CD4-positive, alpha-beta T cell (primary cell): ENCODE data around the gene TBC1D14. TPM values are rescaled to one million over a fixed set of nuclear protein-coding genes. Genes with fewer than 3 reads are reported as not detected.

ENCODE experiments used
- ATAC-seq: fragments of 200-7000 bp; cut with Tn5 transposase; one replicate; pipeline ENCODE4 v1.10.0; 2022; ENCODE audit warnings: mild to moderate bottlenecking; ENCODE audit not compliant: poor library complexity
- CTCF ChIA-PET: fragments of 350-600 bp; sonication (Branson Sonifier 250); formaldehyde crosslinking; loops from one replicate; lab custom pipeline; 2021; ENCODE audit warnings: antibody characterized with exemption, inconsistent platforms; lab: Charles Lee
- POLR2A ChIA-PET: fragments of 350-600 bp; sonication (Branson Sonifier 250); formaldehyde crosslinking; loops from one replicate; lab custom pipeline; 2021; ENCODE audit warnings: antibody characterized with exemption, inconsistent platforms; lab: Charles Lee
- DNase-seq, 14 experiments: peaks; one replicate each; pipeline ENCODE4 v3.0.0-alpha.2; 2013 to 2020; ENCODE audit warnings: mixed read lengths in 2 of 14
- H3K27ac ChIP-seq, 2 donors: one replicate each; pipeline versions ENCODE4 v1.5.1 to v1.7.0; 2013; ENCODE audit warnings: low read length in 2 of 2, low read depth in 1 of 2, mild to moderate bottlenecking in 1 of 2
- H3K27me3 ChIP-seq, 2 experiments: 1 replicate in 1 of 2; 2 replicates in 1 of 2; pipeline versions ENCODE4 v1.6.1 to v1.7.0; 2013; ENCODE audit warnings: low read length in 2 of 2, control low read depth in 1 of 2, mild to moderate bottlenecking in 1 of 2, moderate library complexity in 1 of 2; ENCODE audit not compliant: insufficient read depth in 2 of 2, control insufficient read depth in 1 of 2
- H3K36me3 ChIP-seq: one replicate; pipeline ENCODE4 v1.6.1; 2013; ENCODE audit warnings: low read length, control low read depth; ENCODE audit not compliant: insufficient read depth
- H3K4me1 ChIP-seq: one replicate; pipeline ENCODE4 v1.6.1; 2013; ENCODE audit warnings: low read length, control low read depth; ENCODE audit not compliant: insufficient read depth
- H3K4me3 ChIP-seq: one replicate; pipeline ENCODE4 v1.5.1; 2013; ENCODE audit warnings: mild to moderate bottlenecking, low read length, moderate library complexity
- H3K9me3 ChIP-seq, 2 experiments: 1 replicate in 1 of 2; 2 replicates in 1 of 2; pipeline versions ENCODE4 v1.6.1 to v1.7.0; 2013; ENCODE audit warnings: low read length in 2 of 2, mild to moderate bottlenecking in 2 of 2, control low read depth in 1 of 2, moderate library complexity in 1 of 2; ENCODE audit not compliant: control insufficient read depth in 1 of 2, insufficient read depth in 1 of 2
- H3K27ac Mint-ChIP-seq: one replicate; pipeline ENCODE4 v1.8.0; 2020; ENCODE audit warnings: mixed read lengths
- H3K27me3 Mint-ChIP-seq: one replicate; pipeline ENCODE4 v1.8.0; 2021; ENCODE audit warnings: mixed read lengths
- H3K36me3 Mint-ChIP-seq: one replicate; pipeline ENCODE4 v1.8.0; 2021; ENCODE audit warnings: low read depth, mixed read lengths
- H3K4me1 Mint-ChIP-seq: one replicate; pipeline ENCODE4 v1.8.0; 2021; ENCODE audit warnings: low read depth, mixed read lengths
- H3K4me3 Mint-ChIP-seq: one replicate; pipeline ENCODE4 v1.8.0; 2020; ENCODE audit warnings: mild to moderate bottlenecking, mixed read lengths
- H3K9me3 Mint-ChIP-seq: one replicate; pipeline ENCODE4 v1.8.0; 2020; ENCODE audit warnings: mixed read lengths
- intact Hi-C, 2 experiments: fragments of 100-400 bp; cut with DNase I in 1 of 2; cut with micrococcal nuclease in 1 of 2; formaldehyde crosslinking; loops; one replicate each; pipeline versions ENCODE4 v1.15.1 to v1.9.0; 2023 to 2025; cut with DNase I, micrococcal nuclease
- total RNA-seq, 174 experiments: library from RNA in 2 of 174; stranded (reverse) in 2 of 174; gene quantifications; one replicate each; pipeline ENCODE4 v1.2.3 and lab custom pipeline; 2021 to 2026
- TF ChIP-seq, protein P1 (sequence below): fragments of 200-600 bp; IDR thresholded peaks from one replicate; pipeline ENCODE4 v1.8.0; 2022; ENCODE audit warnings: antibody characterized with exemption, mild to moderate bottlenecking

The TBC1D14 gene
- total RNA-seq, 2 experiments from 2014 or later = 31.2 to 34.1 TPM

DNA sequence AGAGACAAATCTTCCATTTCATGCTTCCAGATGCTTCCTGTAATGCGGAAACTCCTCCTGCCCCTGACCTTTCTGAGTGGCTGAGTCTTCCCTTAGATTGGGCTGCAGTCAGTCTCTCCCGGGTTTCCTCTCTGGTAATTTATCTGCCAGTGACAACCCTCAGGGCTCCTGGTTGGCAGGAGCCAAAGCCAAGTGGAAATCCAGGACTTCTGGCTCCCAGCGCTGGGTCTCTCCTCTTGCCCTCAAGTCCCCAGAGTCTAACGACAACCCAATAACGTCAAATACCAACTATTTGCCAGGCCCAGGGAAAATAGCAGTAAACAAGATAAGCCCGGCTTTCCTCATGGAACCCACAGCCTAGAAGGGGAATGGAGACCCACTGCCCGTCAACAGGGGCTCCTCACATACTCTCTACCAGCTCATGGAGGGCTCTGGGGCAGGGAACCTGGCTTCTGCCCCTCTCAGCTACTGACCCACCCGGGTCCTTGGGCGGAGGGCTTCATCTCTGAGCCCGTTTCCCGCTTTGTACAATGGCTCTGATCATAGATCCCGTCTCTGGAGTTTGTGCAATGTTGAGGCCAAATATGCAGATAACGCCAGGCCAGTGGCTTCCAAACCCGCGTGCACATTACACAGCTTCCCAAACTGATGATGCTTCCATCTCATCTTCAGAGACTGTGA lies 1.1 kb upstream of the TBC1D14 start:
- Histone ChIP-seq H3K4me3 (peak overlapping the region; percentile 64), H3K4me1 (peaks cover 61% of the 10 kb centered on the region), H3K36me3 (no peaks in the 10 kb centered on the region), H3K9me3 (no peaks in the 10 kb centered on the region), H3K27ac (peak overlapping the region; percentile 92 to 96), H3K27me3 (no peaks in the 10 kb centered on the region)
- no peaks in the 10 kb centered on the region for H3K9me3 Mint-ChIP-seq
- no peaks in the 10 kb centered on the region for H3K27me3 Mint-ChIP-seq
- H3K4me1 Mint-ChIP-seq = peaks cover 45% of the 10 kb centered on the region
- H3K27ac Mint-ChIP-seq = peak overlapping the region; percentile 89
- POLR2A ChIA-PET = interaction anchor here (0.7 to 7.0 kb wide), 23 partner anchors 9 to 268 kb away, joined by 3 to 78 read pairs (median 7); partner anchors contain the start of genes BLOC1S4, GRPEL1, MRFAP1 and TADA2B
- peak overlapping the region; percentile 90 for H3K4me3 Mint-ChIP-seq
- intact Hi-C loops = loop anchor here (1.0 to 2.0 kb wide), 7 partner anchors 10 to 268 kb away; partner anchors contain the start of genes MRFAP1 (in 1 of the 2) and TADA2B (in 1 of the 2)
- CTCF ChIA-PET = interaction anchor here (1.0 to 1.8 kb wide), 9 partner anchors 10 to 162 kb away, joined by 3 to 8 read pairs (median 4); partner anchors contain the start of gene TADA2B
- ATAC-seq = no peak
- no peak for DNase-seq
- no peaks in the 10 kb centered on the region for H3K36me3 Mint-ChIP-seq
- TF ChIP-seq, protein P1, sequence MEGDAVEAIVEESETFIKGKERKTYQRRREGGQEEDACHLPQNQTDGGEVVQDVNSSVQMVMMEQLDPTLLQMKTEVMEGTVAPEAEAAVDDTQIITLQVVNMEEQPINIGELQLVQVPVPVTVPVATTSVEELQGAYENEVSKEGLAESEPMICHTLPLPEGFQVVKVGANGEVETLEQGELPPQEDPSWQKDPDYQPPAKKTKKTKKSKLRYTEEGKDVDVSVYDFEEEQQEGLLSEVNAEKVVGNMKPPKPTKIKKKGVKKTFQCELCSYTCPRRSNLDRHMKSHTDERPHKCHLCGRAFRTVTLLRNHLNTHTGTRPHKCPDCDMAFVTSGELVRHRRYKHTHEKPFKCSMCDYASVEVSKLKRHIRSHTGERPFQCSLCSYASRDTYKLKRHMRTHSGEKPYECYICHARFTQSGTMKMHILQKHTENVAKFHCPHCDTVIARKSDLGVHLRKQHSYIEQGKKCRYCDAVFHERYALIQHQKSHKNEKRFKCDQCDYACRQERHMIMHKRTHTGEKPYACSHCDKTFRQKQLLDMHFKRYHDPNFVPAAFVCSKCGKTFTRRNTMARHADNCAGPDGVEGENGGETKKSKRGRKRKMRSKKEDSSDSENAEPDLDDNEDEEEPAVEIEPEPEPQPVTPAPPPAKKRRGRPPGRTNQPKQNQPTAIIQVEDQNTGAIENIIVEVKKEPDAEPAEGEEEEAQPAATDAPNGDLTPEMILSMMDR = no peak

DNA sequence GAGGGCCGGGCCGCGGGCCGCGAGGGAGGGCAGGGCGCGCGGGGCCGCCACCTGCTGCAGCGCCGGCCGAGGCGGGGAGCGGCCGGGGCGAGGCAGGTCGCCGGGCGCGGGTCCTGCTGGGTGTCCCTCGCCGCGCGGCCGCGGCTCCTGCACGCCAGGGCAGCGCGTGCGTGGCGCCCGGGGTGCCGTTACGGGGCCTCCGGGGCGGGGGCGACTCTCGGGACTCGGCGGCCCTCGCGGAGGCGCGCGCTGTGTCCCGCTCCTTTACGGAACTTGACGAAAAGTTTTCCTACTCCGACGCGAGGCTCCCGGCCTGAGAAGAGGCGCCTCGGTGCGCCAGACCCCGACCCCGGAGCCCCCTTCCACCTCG lies 329 bp downstream of the TBC1D14 start:
- Mint-ChIP-seq H3K4me3 (peak overlapping the region; percentile 96), H3K36me3 (no peaks in the 10 kb centered on the region), H3K27me3 (no peaks in the 10 kb centered on the region), H3K27ac (peak overlapping the region; percentile 90), H3K9me3 (no peaks in the 10 kb centered on the region), H3K4me1 (peaks cover 53% of the 10 kb centered on the region)
- Histone ChIP-seq H3K27me3 (no peaks in the 10 kb centered on the region), H3K4me3 (peak overlapping the region; percentile 91), H3K36me3 (no peaks in the 10 kb centered on the region), H3K9me3 (no peaks in the 10 kb centered on the region), H3K4me1 (peaks cover 61% of the 10 kb centered on the region), H3K27ac (peak overlapping the region in 1 of 2 donors; percentile 2)
- POLR2A ChIA-PET = interaction anchor here (0.9 to 7.0 kb wide), 22 partner anchors 8 to 269 kb away, joined by 3 to 78 read pairs (median 7); partner anchors contain the start of genes BLOC1S4, GRPEL1, MRFAP1 and TADA2B
- peak in 5 of 14 experiments; percentile 20 to 54 (median 39) for DNase-seq
- CTCF ChIA-PET = interaction anchor here (0.8 to 1.8 kb wide), 9 partner anchors 10 to 160 kb away, joined by 3 to 8 read pairs (median 4); partner anchors contain the start of gene TADA2B
- peak; percentile 18 for ATAC-seq
- TF ChIP-seq, protein P1 = no peak
- intact Hi-C loops = loop anchor here (1.0 to 5.0 kb wide), 8 partner anchors 8 to 270 kb away; partner anchors contain the start of genes MRFAP1 (in 1 of the 2) and TADA2B (in 1 of the 2)

DNA sequence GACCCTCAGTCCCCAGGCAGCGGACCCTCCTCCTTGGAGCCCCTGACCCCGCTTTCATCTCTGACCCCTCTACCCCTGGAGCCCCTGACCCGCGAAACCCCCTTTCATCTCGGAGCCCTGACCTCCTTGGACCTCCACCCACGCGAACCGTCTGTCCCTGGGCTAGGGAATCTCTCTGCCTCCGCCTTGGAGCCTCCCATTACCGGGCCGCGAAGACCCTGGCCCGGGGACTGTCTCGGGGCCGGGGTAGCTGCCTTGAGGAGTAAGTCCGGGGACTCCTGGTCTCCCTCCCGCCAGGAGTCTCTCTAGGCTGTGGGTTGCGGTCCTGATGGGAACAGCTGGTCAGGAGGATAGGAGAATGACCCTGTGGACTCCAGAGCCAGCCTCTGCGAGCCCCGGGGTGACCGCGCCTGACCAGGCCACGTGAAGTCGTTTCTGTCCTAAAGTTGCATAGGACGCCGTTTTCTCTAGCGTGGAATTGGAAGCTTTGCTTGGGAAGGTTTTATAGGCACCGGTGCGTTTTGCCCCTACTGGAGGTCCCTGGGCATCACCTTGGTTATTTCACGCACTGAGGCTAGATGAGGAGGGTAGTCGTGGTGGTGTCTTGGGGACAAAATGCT lies 824 bp downstream of the TBC1D14 start:
- ChIA-PET CTCF (interaction anchor here (0.8 to 1.8 kb wide), 4 partner anchors 11 to 133 kb away, joined by 3 to 5 read pairs (median 4); partner anchors contain the start of gene TADA2B), POLR2A (interaction anchor here (0.6 to 7.0 kb wide), 8 partner anchors 16 to 236 kb away, joined by 3 to 78 read pairs (median 10); partner anchors contain the start of gene GRPEL1)
- H3K4me3 Mint-ChIP-seq = peak overlapping the region; percentile 96
- DNase-seq = peak in 1 of 14 experiments; percentile 51
- Histone ChIP-seq H3K36me3 (no peaks in the 10 kb centered on the region), H3K9me3 (no peaks in the 10 kb centered on the region), H3K27ac (peak overlapping the region; percentile 2 to 17), H3K4me1 (peaks cover 66% of the 10 kb centered on the region), H3K4me3 (peak overlapping the region; percentile 91), H3K27me3 (no peaks in the 10 kb centered on the region)
- peak overlapping the region; percentile 90 for H3K27ac Mint-ChIP-seq
- no peaks in the 10 kb centered on the region for H3K9me3 Mint-ChIP-seq
- no peaks in the 10 kb centered on the region for H3K27me3 Mint-ChIP-seq
- intact Hi-C loops = loop anchor here in 1 of 2 experiments (5.0 kb wide), 1 partner anchor 62 kb away; no protein-coding TSS in a partner anchor
- ATAC-seq = no peak
- TF ChIP-seq, protein P1 = no peak
- no peaks in the 10 kb centered on the region for H3K36me3 Mint-ChIP-seq
- peaks cover 58% of the 10 kb centered on the region for H3K4me1 Mint-ChIP-seq
